ENCODE results near the gene ADGRG1.

The ADGRG1 gene

DNA sequence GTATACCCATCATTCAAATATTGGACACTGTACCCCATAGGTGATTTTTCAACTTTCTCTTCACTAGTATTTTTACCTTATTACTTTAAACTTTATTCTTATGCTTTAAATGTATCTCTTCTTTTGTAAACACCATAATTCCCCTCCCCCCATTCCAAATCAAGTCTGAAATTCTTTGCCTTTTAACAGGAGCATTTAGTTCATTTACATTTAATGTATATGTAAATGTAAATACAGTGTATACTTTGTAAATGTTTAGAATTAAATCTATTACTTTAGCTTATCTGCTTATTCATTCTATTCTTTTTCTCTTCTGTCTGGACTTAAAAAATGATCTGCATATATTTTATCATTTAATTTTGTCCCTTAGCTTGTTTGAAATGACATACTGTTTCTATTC, 30.0 kb upstream of the ADGRG1 start:
- DNase-seq (ENCODE audit: low read depth): no peak
- no peak overlapping the region for H3K4me3 ChIP-seq (ENCODE audit: low read length)
- no peak for TF ChIP-seq CTCF (IDR thresholded peaks at IDR 0.05; ENCODE audit: insufficient read depth, low read depth, low read length, missing control alignments)

- TF ChIP-seq CTCF (IDR thresholded peaks at IDR 0.05; ENCODE audit: insufficient read depth, low read depth, low read length, missing control alignments): peak; percentile 89
- peak; percentile 72 for DNase-seq (ENCODE audit: low read depth)
- H3K4me3 ChIP-seq (ENCODE audit: low read length): no peak overlapping the region
Measured at GRCh38 chr16:57600048-57600835, 28.2 kb upstream of the ADGRG1 start.

DNA sequence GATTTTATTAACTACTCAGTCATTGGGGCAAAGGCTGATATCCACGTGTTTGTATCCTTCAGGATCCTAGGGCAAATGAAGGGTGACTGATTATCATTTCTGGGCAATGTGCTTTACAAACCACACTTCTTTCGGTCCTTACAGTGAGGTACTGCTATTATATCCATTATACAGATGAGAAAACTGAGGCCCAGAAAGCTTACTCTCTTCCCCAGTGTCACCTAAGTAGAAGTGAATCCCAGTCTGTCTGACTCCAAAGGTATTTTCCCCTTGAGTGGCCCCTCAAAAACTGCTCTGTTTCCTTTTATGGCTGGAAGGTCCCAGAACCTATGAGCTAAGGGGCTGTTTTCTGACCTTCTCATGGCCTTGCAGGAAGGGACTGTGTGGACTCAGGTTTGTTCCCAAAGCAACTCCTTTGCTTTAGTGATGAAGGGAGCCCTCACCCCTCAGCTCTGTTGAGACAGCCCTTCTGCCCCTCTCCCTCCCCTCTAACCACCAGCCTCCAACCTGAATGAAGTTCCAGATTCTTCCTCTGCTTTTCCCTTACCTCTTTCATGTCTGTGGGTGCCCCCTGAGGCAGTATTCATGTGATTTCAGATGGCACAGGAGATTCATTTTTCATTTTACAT, 27.4 kb upstream of the ADGRG1 start:
- TF ChIP-seq CTCF (IDR thresholded peaks at IDR 0.05; ENCODE audit: insufficient read depth, low read depth, low read length, missing control alignments): no peak
- no peak overlapping the region for H3K4me3 ChIP-seq (ENCODE audit: low read length)
- DNase-seq (ENCODE audit: low read depth): no peak

GRCh38 chr16:57601801-57602478, 26.5 kb upstream of the ADGRG1 start:
- DNase-seq (ENCODE audit: low read depth): no peak
- no peak overlapping the region for H3K4me3 ChIP-seq (ENCODE audit: low read length)
- no peak for TF ChIP-seq CTCF (IDR thresholded peaks at IDR 0.05; ENCODE audit: insufficient read depth, low read depth, low read length, missing control alignments)

GRCh38 chr16:57603115-57604024, 25.1 kb upstream of the ADGRG1 start:
- no peak overlapping the region for H3K4me3 ChIP-seq (ENCODE audit: low read length)
- no peak for DNase-seq (ENCODE audit: low read depth)
- no peak for TF ChIP-seq CTCF (IDR thresholded peaks at IDR 0.05; ENCODE audit: insufficient read depth, low read depth, low read length, missing control alignments)

- H3K4me3 ChIP-seq (ENCODE audit: low read length): no peak overlapping the region
- TF ChIP-seq CTCF (IDR thresholded peaks at IDR 0.05; ENCODE audit: insufficient read depth, low read depth, low read length, missing control alignments): no peak
- no peak for DNase-seq (ENCODE audit: low read depth)
Measured at GRCh38 chr16:57604177-57604576, 24.3 kb upstream of the ADGRG1 start.

Measured in epithelial cell of esophagus (primary cell).